Fibroblast of mammary gland (primary cell): ENCODE results near the gene NUMB.
"Not testable (repeated sequence)": the region's sequence is repeated elsewhere in the genome, so short reads cannot be mapped to it uniquely, and the experiment has no call there.

ENCODE experiments used
- DNase-seq: peaks from one replicate; pipeline ENCODE4 v3.0.0-alpha.2; 2010; ENCODE audit warnings: low read depth
- H3K4me3 ChIP-seq: 2 replicates; pipeline ENCODE4 v1.5.1; 2011; ENCODE audit warnings: low read depth, mild to moderate bottlenecking, low read length, moderate library complexity; ENCODE audit not compliant: control insufficient read depth
- CTCF ChIP-seq: conservative IDR thresholded peaks from 2 replicates; pipeline ENCODE4 v1.5.1; 2011; ENCODE audit warnings: low read depth, low read length, inconsistent platforms; ENCODE audit not compliant: control insufficient read depth, insufficient read depth

Gene NUMB

GRCh38 chr14:73369428-73369827 lies 88.9 kb downstream of the NUMB start:
- DNase-seq: no peak
- TF ChIP-seq CTCF: no peak
- no peak overlapping the region for H3K4me3 ChIP-seq

DNA sequence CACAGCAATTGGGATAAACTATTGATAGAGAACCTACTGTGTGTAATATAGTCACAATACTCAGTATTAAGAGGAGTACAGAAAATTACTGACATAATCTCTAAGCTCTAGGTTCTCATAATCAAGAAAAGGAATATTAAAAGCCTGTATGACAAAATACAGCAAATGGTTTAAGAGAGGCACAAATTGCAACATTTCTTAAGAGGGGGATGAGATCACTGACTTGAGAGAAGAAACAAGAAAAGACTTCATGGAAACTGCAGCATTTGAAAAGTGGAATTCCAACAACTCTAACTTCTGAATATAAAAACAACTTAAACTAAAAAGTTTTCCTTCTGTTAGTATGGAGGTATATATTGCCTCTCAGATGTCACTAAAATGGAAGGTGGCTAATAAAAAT lies 89.7 kb downstream of the NUMB start:
- H3K4me3 ChIP-seq: no peak overlapping the region
- no peak for TF ChIP-seq CTCF
- peak; percentile 18 for DNase-seq

GRCh38 chr14:73365727-73366126 lies 92.6 kb downstream of the NUMB start:
- peak; percentile 24 for DNase-seq
- TF ChIP-seq CTCF: no peak

GRCh38 chr14:73364559-73364958 lies 93.8 kb downstream of the NUMB start:
- H3K4me3 ChIP-seq: no peak overlapping the region
- DNase-seq: no peak
- TF ChIP-seq CTCF: no peak

More at GRCh38 chr14:73365727-73366126, 92.6 kb downstream of the NUMB start:
- no peak overlapping the region for H3K4me3 ChIP-seq

GRCh38 chr14:73359445-73359844 lies 98.9 kb downstream of the NUMB start:
- TF ChIP-seq CTCF: no peak
- no peak for DNase-seq
- no peak overlapping the region for H3K4me3 ChIP-seq

- no peak overlapping the region for H3K4me3 ChIP-seq
- DNase-seq: no peak
- no peak for TF ChIP-seq CTCF
Observed at GRCh38 chr14:73358187-73358586, 100.2 kb downstream of the NUMB start.

DNA sequence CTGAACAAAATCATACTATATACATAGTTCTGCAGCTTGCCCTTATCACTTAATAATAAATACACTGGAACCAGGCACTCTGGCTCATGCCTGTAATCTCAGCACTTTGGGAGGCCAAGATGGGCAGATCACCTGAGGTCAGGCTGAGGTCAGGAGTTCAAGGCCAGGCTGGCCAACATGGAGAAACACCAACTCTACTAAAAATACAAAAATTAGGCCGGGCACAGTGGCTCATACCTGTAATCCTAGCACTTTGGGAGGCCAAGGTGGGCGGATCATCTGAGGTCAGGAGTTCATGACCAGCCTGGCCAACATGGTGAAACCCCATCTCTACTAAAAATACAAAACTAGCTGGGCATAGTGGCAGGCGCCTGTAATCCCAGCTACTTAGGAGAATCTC lies 109.3 kb downstream of the NUMB start:
- H3K4me3 ChIP-seq, DNase-seq: not testable (repeated sequence)
